Tibial nerve (tissue), 4 donors: Measurements from ENCODE around the gene ORMDL2. TPM values are rescaled to one million over a fixed set of nuclear protein-coding genes. Genes with fewer than 3 reads are reported as not detected.
A peak's percentile ranks its signal among the peaks of the same experiment; 100 is the strongest.

ENCODE experiments used
- DNase-seq, 2 donors: peaks; one replicate each; pipeline ENCODE4 v3.0.0-alpha.2; 2019; ENCODE audit warnings: low spot score in 2 of 2
- H3K27ac ChIP-seq, 4 donors: fragments of 200-600 bp; sonication (generic) in 3 of 4; one replicate each; pipeline ENCODE4 v1.5.1; 2017 to 2019; ENCODE audit warnings: mild to moderate bottlenecking in 1 of 4
- H3K27me3 ChIP-seq, 2 donors: fragments of 200-600 bp; sonication (generic) in 1 of 2; one replicate each; pipeline versions ENCODE4 v1.5.1 to v1.6.0; 2017 to 2019
- H3K36me3 ChIP-seq, 3 donors: fragments of 200-600 bp; sonication (generic); one replicate each; pipeline ENCODE4 v1.5.1; 2018 to 2019
- H3K4me1 ChIP-seq, 4 donors: fragments of 200-600 bp; sonication (generic) in 3 of 4; one replicate each; pipeline ENCODE4 v1.5.1; 2017 to 2019
- H3K4me3 ChIP-seq, 4 donors: fragments of 200-600 bp; sonication (generic) in 3 of 4; one replicate each; pipeline ENCODE4 v1.5.1; 2017 to 2019; ENCODE audit warnings: mild to moderate bottlenecking in 1 of 4, moderate library complexity in 1 of 4
- H3K9me3 ChIP-seq, 4 donors: fragments of 200-600 bp; sonication (generic) in 3 of 4; one replicate each; pipeline ENCODE4 v1.5.1; 2017 to 2019
- CTCF ChIP-seq, 5 experiments: fragments of 200-600 bp in 3 of 5; fragments of 450-650 bp in 2 of 5; sonication (generic) in 3 of 5; IDR thresholded peaks; one replicate each; pipeline ENCODE4 v1.5.1; 2016 to 2019; ENCODE audit warnings: antibody characterized with exemption in 5 of 5, mild to moderate bottlenecking in 3 of 5, moderate library complexity in 2 of 5
- EP300 ChIP-seq, 2 donors: sonication (generic); formaldehyde crosslinking; IDR thresholded peaks; one replicate each; pipeline ENCODE4 v1.6.1; 2017; ENCODE audit warnings: antibody characterized with exemption in 2 of 2, mild to moderate bottlenecking in 1 of 2
- POLR2A ChIP-seq, 2 donors: fragments of 450-650 bp; IDR thresholded peaks; one replicate each; pipeline ENCODE4 v1.6.1; 2017; ENCODE audit warnings: antibody characterized with exemption in 2 of 2, mild to moderate bottlenecking in 2 of 2, moderate library complexity in 2 of 2
- WGBS, 2 donors: methylation state at CpG; one replicate each; pipeline ENCODE4 v1.1.5; 2018; 5-methylcytosine and 5-hydroxymethylcytosine counted together
- total RNA-seq, 4 donors: library from RNA; depleted of rRNA; stranded (reverse); fragments of >200 nt; gene quantifications; one replicate each; pipeline ENCODE4 v1.1.0, GENCODE V29; 2016

ORMDL2 gene
- total RNA-seq, 4 donors from 2014 or later: 12.9 to 18.6 (median 14.5) TPM

DNA sequence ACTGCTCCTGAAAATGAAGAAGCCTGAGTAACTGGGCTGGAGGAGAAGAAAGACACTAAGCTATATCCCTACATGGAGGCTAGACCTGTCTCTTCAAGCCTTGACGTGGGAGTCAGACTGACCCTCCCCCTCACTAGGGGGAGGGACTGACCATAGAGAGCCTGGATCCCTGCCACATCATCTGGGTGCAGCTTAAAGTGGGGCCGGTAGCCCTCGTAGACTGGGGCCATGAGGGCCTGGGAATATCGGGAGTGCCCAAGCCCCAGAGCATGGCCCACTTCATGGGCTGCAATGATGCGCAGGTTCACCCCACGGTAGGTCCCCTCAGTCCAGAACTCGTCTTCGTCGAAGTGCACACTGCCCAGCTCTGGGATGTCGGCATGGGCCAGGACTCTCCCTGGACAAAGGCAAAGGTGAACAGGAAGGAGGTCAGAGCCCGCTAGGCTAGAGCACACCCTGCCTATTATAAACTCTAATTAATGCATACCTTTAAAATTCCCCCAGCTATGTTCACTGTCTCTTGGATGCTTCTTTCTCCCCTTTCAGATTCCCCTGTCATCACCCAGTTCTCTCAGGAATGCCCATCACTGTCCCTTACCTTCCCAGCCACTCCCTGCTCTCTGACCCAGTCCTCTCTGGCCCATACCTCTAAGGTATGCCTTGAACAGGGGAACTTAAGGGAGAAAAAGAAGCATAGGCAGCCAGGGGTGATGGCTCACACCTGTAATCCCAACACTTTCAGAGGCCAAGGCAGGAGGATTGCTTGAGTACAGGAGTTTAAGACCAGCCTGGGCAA is 21.7 kb downstream of the ORMDL2 start:
- Histone ChIP-seq H3K36me3 (peaks cover 0 to 27% (median 0%) of the 10 kb centered on the region in 3 donors), H3K9me3 (no peaks in the 10 kb centered on the region), H3K27me3 (no peaks in the 10 kb centered on the region), H3K4me1 (peaks cover 0 to 8% (median 2%) of the 10 kb centered on the region in 4 donors), H3K4me3 (no peak overlapping the region), H3K27ac (no peak overlapping the region)
- no peak for TF ChIP-seq EP300 (IDR thresholded peaks at IDR 0.05)
- TF ChIP-seq CTCF (IDR thresholded peaks at IDR 0.05): no peak
- no peak for TF ChIP-seq POLR2A (IDR thresholded peaks at IDR 0.05)
- 67 to 71% methylated on average over 11 of the region's 11 CpGs for WGBS, 2 donors
- no peak for DNase-seq

DNA sequence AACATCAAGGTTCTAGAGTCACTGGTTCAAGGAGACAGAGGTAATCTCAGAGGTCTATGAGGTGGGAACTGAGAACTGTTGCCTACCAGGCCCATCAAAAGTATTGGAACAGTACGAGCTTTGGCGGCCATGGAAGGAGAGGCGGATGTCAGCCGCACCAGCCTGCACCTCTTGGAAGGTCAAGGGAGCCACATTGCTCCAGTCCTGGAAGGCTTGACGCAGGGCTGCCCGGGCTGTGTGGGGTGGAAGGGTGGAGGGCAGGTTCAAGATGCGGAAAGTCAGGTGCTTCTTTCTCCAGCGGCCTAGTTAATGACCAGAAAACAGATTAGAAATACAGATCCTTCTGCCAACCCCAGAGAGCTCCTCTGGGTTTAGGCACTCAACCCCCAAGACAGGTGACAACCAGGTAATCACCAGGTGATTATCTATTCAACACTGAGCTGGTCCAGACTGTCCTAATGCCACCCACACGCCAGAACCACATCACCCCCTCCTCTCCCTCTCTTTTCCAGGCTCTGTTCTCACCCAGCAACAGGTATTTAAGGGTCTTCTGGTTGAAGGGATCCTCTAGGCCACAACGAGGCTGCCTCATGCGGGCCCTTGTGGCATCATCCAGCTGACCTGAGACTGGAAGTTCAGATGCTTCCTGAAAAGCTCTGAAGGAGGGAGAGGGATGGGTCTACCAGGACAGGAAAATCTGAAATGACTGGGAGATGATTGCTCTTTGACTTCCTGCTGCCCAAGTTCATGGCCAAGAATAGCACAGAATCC is 22.9 kb downstream of the ORMDL2 start:
- Histone ChIP-seq H3K4me1 (peaks cover 0 to 12% (median 3%) of the 10 kb centered on the region in 4 donors), H3K9me3 (no peaks in the 10 kb centered on the region), H3K4me3 (no peak overlapping the region), H3K27me3 (no peaks in the 10 kb centered on the region), H3K36me3 (peaks cover 0 to 15% (median 0%) of the 10 kb centered on the region in 3 donors), H3K27ac (no peak overlapping the region)
- no peak for DNase-seq
- 89% methylated on average over 11 of the region's 11 CpGs for WGBS, 2 donors
- TF ChIP-seq EP300 (IDR thresholded peaks at IDR 0.05) (no peak), CTCF (IDR thresholded peaks at IDR 0.05) (no peak), POLR2A (IDR thresholded peaks at IDR 0.05) (no peak)

DNA sequence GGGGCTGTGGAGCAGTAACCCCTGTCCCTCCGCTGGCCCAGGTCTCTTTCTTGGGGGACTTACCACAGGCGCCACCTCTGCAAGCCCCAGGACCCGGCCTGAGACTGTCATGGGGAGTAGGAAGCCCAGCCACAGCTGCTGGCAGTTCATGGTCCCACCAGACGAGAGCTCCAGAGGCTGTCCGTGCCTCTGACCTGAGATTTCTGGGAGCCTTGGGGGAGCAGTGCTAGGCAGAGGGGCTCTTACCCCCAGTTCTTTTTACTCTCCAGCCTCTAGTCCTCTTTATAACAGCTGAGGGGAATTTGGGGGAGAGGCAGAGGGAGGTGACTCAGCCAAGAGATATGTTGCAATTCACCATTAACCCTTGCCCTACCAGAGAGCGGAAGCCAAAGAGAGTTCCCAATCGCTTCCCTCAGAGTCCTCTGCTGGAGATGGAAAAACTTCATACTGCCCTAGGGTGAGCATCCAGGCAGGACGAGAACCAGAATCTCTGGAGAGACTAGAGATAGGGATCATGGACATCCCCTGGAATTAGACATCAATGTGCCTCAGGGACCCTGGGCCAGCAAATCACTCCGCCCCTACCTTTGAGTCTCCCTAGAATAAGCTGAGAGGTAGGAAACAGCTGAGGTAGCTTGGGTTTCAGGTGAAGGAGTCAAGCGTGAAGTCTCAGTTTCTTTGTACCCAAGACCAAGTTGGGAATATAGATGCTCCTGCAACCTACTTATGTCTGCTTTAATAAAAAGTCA is 25.0 kb downstream of the ORMDL2 start, which contains the start of gene MMP19:
Gene MMP19 (minus strand): TSS at position 256 of the 749 bp plus-strand sequence. CDS start 106 bp downstream, at position 150.
- Histone ChIP-seq H3K4me1 (peaks cover 0 to 32% (median 17%) of the 10 kb centered on the region in 4 donors), H3K4me3 (peak within 1 kb of the TSS in 3 of 4 donors; percentile 30 to 46 (median 41)), H3K36me3 (peaks cover 0 to 4% (median 0%) of the 10 kb centered on the region in 3 donors), H3K27ac (peak within 1 kb of the TSS in 3 of 4 donors; percentile 64 to 78 (median 68)), H3K9me3 (no peaks in the 10 kb centered on the region), H3K27me3 (no peaks in the 10 kb centered on the region)
- peak in 1 of 2 donors; percentile 49 for DNase-seq
- WGBS, 2 donors: 48 to 49% methylated on average over 10 of the region's 10 CpGs
- TF ChIP-seq EP300 (IDR thresholded peaks at IDR 0.05) (peak in 1 of 2 donors; percentile 45), POLR2A (IDR thresholded peaks at IDR 0.05) (no peak), CTCF (IDR thresholded peaks at IDR 0.05) (no peak)

GRCh38 chr12:55843431-55843830 is 25.6 kb downstream of the ORMDL2 start:
- Histone ChIP-seq H3K27ac (peak overlapping the region in 2 of 4 donors; percentile 68 to 78), H3K9me3 (no peaks in the 10 kb centered on the region), H3K27me3 (no peaks in the 10 kb centered on the region), H3K36me3 (peaks cover 0 to 1% (median 0%) of the 10 kb centered on the region in 3 donors), H3K4me3 (no peak overlapping the region), H3K4me1 (peaks cover 0 to 38% (median 20%) of the 10 kb centered on the region in 4 donors)
- WGBS, 2 donors: 92 to 97% methylated on average over 4 of the region's 4 CpGs
- no peak for TF ChIP-seq POLR2A (IDR thresholded peaks at IDR 0.05)
- no peak for TF ChIP-seq CTCF (IDR thresholded peaks at IDR 0.05)
- no peak for TF ChIP-seq EP300 (IDR thresholded peaks at IDR 0.05)
- no peak for DNase-seq
